Activated CD4-positive, alpha-beta T cell treated with anti-CD3 and anti-CD28 coated beads, Interleukin-2, amount 50 U/mL, for 4 hours (primary cell): Measurements from ENCODE around the gene KIFC3.
"Not testable (repeated sequence)": the region's sequence is repeated elsewhere in the genome, so short reads cannot be mapped to it uniquely, and the experiment has no call there.

Experiments
- DNase-seq, 2 experiments: peaks; one replicate each; pipeline ENCODE4 v3.0.0-alpha.2; 2020

The KIFC3 gene

DNA sequence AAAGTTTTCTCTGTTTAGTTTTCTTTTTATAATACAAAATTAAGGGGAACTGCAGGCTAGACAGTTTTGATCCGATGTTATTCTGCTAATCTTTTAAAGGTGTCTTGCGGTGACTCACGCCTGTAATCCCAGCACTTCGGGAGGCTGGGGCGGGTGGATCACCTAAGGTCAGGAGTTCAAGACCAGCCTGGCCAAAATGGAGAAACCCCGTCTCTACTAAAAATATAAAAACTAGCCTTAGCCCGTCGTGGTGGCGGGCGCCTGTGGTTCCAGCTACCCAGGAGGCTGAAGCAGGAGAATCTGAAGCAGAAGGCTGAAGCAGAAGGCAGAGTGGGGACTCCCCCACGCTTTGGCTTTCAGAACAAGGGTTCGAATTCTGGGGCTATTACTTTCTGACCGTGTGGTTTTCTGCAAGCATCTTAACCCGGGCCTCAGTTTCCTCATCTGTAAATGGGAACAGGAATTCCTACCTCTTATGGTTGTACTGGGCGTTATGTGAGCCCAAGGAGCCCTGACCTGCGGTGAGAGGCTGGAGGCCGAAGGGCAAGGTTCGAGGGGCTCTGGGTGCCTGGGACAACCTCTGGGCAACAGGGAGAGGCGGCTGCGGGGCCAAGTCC, 67.9 kb downstream of the KIFC3 start:
- no peak for DNase-seq

DNA sequence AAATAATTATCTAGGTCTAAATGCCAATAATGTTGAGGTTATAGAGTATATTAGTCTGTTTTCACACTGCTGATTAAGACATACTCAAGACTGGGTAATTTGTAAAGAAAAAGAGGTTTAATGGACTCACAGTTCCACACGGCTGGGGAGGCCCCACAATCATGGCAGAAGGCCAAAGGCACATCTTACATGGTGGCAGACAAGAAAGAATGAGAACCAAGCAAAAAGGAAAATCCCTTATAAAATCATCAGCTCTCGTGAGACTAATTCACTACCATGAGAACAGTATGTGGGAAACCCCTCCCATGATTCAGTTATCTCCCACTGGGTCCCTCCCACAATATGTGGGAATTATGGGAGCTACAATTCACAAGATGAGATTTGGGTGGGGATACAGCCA, 69.6 kb downstream of the KIFC3 start:
- no peak for DNase-seq

DNA sequence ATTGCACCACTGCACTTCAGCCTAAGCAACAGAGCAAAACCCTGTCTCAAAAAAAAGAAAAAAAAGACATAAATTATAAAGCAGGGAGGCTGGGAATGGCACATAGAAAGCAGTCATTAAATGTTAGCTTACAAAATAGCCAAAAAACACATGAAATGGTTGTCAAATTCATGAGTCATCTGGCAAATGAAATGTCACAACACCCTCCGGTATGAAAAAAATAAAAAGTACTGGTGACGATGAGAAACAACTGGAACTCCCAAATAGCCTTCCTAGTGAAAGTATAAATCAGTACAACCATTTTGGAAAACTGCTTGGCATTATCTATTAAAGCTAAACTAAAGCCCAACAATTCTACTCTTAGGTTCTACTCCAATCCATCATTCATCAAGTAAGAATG, 70.3 kb downstream of the KIFC3 start:
- DNase-seq, result no peak

- DNase-seq, result no peak
Measured at GRCh38 chr16:57730771-57731730, 71.2 kb downstream of the KIFC3 start.

- not testable (repeated sequence) for DNase-seq
Measured at GRCh38 chr16:57729852-57730251, 72.4 kb downstream of the KIFC3 start.

DNA sequence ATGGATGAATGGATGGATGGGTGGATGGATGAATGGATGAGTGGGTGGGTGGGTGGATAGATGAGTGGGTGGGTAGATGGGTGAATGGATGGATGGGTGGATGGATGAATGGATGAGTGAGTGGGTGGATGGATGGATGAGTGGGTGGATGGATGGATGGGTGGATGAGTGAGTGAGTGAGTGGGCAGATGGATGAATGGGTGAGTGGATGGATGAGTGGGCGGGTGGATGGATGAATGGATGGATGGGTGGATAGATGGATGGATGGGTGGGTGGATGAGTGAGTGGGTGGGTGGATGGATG, 73.2 kb downstream of the KIFC3 start:
- DNase-seq, result no peak

DNA sequence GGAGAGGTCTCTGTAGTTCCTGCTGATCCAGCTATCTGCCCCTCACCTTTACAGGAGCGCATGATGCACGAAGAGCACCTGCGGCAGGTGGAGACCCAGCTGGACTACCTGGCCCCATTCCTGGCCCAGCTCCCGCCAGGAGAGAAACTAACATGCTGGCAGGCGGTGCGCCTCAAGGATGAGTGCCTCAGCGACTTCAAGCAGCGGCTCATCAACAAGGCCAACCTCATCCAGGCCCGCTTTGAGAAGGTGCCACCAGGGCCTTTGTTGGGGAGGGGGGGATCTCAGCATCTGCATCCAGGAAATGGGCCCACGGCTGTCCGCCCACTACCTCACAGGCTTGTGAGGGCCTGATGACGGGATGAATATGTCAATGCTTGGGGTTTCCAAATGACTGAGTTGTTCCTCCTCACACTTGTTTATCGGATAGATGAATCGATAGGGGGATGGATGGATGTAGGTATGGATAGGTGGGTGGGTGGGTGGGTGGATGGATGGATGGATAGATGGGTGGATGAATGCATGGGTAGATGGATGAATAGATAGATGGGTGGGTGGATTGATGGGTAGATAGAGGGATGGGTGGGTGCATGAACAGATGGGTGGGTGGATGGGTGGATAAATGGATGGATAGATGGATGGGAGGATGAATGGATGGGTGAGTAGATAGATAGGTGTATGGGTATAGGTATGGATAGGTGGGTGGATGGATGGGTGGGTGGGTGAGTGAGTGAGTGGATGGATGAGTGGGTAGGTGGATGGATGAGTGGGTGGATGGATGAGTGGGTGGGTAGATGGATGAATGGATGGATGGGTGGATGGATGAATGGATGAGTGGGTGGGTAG, 73.7 kb downstream of the KIFC3 start:
- no peak for DNase-seq

GRCh38 chr16:57727610-57728009, 74.7 kb downstream of the KIFC3 start:
- no peak for DNase-seq

- DNase-seq, result no peak
Measured at GRCh38 chr16:57726433-57726947, 75.8 kb downstream of the KIFC3 start.

GRCh38 chr16:57725976-57726375, 76.3 kb downstream of the KIFC3 start:
- no peak for DNase-seq

GRCh38 chr16:57725554-57725953, 76.7 kb downstream of the KIFC3 start:
- no peak for DNase-seq

DNA sequence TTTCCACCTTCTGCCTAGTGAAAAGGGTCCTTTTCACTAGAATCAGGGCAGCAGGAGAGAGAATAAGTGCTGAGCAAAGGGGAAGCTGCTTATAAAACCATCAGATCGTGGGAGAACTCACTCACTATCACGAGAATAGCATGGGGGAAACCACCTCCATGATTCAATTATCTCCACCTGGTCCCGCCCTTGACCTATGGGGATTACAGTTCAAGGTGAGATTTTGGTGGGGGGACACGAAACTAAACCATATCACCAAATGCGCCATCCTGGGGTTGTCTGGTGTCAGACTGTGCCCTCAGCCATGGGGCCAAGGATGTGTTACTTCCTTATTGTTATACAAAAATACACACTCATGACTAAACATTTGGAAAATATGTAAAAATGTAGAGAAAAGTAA, 77.1 kb downstream of the KIFC3 start:
- no peak for DNase-seq

- DNase-seq, result no peak
Measured at GRCh38 chr16:57724531-57724930, 77.8 kb downstream of the KIFC3 start.

DNA sequence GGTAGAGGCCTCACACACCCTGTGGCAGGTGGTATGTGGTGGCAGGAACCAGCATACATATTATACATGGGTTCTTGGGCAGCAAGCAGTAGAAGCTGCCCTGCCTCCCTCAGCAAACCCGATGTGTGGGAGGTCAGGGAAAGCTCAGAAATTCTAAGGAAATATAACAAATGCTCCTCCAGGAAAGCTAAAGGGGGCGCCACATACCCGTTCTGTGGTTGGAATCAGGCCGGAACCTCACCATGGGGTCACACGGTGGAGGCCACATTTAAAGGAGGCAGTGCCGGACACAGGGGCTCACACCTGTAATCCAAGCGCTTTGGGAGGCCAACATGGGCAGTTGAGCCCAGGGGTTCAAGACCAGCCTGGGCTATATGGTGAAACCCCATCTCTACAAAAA, 79.1 kb downstream of the KIFC3 start:
- DNase-seq, result no peak

DNA sequence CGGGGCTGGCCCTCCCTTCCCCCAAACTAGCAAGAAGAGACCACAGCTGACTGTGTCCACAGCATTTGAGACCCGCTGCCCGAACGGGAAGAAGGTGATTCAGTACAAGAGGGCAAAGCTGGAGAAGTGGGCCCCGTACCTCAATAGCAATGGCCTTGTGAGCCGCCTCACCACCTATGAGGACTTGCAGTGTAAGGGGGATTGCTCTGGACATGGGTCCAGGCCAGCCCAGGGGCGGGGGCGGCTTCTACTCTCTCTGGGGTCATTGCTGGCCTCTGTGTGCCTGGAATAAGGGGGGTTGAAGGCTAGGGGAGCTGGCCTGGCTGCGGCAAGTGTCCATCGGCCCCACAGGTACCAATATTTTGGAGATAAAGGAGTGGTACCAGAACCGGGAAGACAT, 79.6 kb downstream of the KIFC3 start:
- DNase-seq, result no peak

GRCh38 chr16:57722210-57722499, 80.1 kb downstream of the KIFC3 start:
- no peak for DNase-seq

DNA sequence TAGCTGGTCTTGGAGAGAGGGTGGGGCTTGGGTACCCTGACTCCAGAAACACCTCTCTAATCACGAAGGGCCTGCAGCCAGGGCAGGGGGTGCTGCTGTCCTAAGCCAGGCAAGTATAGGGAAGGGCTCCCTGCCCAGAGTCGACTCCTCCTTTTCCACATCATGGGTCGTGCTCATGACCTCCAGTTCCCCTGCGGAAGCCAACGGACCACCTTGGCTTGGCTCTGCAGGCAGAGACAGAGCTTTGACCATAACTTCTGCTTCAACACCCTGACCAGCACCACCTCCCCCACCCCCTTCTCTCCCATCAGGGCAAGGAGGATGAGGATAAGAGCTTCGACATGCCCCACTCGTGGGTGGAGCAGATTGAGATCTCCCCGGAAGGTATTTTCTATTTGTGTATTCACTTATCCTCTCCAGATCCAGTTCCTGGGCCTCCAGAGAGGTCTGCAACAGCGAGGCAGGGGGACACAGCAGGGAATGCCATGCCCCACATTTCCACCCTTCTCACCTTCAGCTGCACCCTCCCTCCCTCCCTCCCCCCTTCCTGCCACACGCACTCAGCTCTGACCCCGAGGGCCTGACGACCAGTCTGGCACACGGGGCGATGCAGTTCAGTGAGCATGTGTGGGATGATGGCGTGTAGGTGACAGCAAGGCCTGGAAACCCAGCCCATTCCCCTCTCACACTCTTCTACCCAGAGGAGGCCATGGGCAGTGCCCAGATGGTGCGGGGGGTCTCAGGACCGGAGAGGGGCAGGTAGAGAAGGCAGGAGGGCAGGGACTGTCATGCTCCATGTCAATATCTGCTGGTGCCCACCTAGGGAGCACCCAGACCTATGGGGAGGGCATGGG, 80.7 kb downstream of the KIFC3 start:
- DNase-seq, result no peak

DNA sequence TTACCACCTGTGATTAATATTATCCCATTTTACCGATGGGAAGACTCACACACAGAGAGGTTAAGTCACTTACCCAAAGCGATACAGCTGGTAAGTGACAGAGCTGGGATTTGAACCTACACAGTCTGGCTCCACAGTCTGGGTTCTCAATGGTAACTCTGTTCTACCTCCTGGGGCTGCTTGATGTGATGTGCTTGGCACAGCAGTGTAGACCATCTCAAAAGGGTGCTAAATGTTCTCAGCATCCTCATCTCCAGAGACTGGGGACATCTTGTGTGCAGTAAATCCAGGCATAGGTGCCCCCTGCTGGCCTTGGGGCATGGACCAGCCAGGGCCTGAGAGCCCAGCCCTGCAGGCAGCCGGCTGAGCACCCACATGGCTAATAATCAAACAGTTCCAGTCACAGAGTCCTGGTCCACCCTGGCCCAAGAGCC, 82.1 kb downstream of the KIFC3 start:
- no peak for DNase-seq

- DNase-seq, result no peak
Measured at GRCh38 chr16:57714047-57714446, 88.2 kb downstream of the KIFC3 start.

GRCh38 chr16:57713596-57713995, 88.7 kb downstream of the KIFC3 start:
- DNase-seq, result no peak

GRCh38 chr16:57712569-57712968, 89.7 kb downstream of the KIFC3 start:
- not testable (repeated sequence) for DNase-seq

GRCh38 chr16:57711993-57712392, 90.3 kb downstream of the KIFC3 start:
- DNase-seq, result no peak

GRCh38 chr16:57711346-57711745, 90.9 kb downstream of the KIFC3 start:
- no peak for DNase-seq
